GM12878 (cell line): Measurements from ENCODE around the gene VPS54. TPM values are rescaled to one million over a fixed set of nuclear protein-coding genes. Genes with fewer than 3 reads are reported as not detected.

ENCODE experiments used
- CEBPB ChIP-seq, 2 experiments: fragments of 150-350 bp in 1 of 2; IDR thresholded peaks; 2 replicates each; pipeline ENCODE4 v1.6.1; 2012 to 2014; ENCODE audit warnings: low read depth in 2 of 2, low read length in 2 of 2, borderline replicate concordance in 1 of 2, inconsistent platforms in 1 of 2
- EED ChIP-seq: sonication (generic); IDR thresholded peaks from 2 replicates; pipeline ENCODE4 v1.6.1; 2016; ENCODE audit warnings: antibody characterized with exemption, low read depth
- IKZF2 ChIP-seq, 2 experiments: fragments of 450-650 bp; IDR thresholded peaks; 2 replicates each; pipeline ENCODE4 v1.6.1; 2017; ENCODE audit warnings: mild to moderate bottlenecking in 2 of 2, moderate library complexity in 2 of 2
- JUND ChIP-seq: IDR thresholded peaks from 2 replicates; pipeline ENCODE4 v1.6.1; 2012; ENCODE audit warnings: low read depth, mild to moderate bottlenecking, low read length, improper control_type of control experiment, moderate library complexity
- MLLT1 ChIP-seq: fragments of 450-650 bp; IDR thresholded peaks from 2 replicates; pipeline ENCODE4 v1.6.1; 2016; ENCODE audit warnings: mild to moderate bottlenecking
- MTA2 ChIP-seq: fragments of 450-650 bp; IDR thresholded peaks from 2 replicates; pipeline ENCODE4 v1.6.1; 2016; ENCODE audit warnings: low read depth, mild to moderate bottlenecking, moderate library complexity
- MTA3 ChIP-seq: IDR thresholded peaks from 2 replicates; pipeline ENCODE4 v1.6.1; 2012; ENCODE audit warnings: low read length, inconsistent platforms, borderline replicate concordance
- PAX5 ChIP-seq: IDR thresholded peaks from 2 replicates; pipeline ENCODE4 v1.6.1; 2011; ENCODE audit warnings: low read depth, low read length, borderline replicate concordance
- PBX3 ChIP-seq: IDR thresholded peaks from 2 replicates; pipeline ENCODE4 v1.6.1; 2011; ENCODE audit warnings: mild to moderate bottlenecking, low read depth, low read length, moderate library complexity; ENCODE audit not compliant: insufficient replicate concordance
- POLR2AphosphoS5 ChIP-seq: IDR thresholded peaks from 2 replicates; pipeline ENCODE4 v1.6.1; 2011; ENCODE audit warnings: mild to moderate bottlenecking, low read length, inconsistent platforms
- RBBP5 ChIP-seq: fragments of 200-600 bp; sonication (generic); conservative IDR thresholded peaks from 2 replicates; pipeline ENCODE4 v1.6.1; 2016
- RUNX3 ChIP-seq: IDR thresholded peaks from 2 replicates; pipeline ENCODE4 v1.6.1; 2012; ENCODE audit warnings: low read length, inconsistent platforms
- SRF ChIP-seq, 2 experiments: IDR thresholded peaks; 2 replicates each; pipeline ENCODE4 v1.6.1; 2011; ENCODE audit warnings: low read depth in 2 of 2, low read length in 2 of 2, mild to moderate bottlenecking in 1 of 2, moderate library complexity in 1 of 2
- TAF1 ChIP-seq: IDR thresholded peaks from 2 replicates; pipeline ENCODE4 v1.6.1; 2011; ENCODE audit warnings: mild to moderate bottlenecking, low read depth, low read length, borderline replicate concordance
- polyA plus RNA-seq, 11 experiments: library from polyadenylated mRNA; depleted of rRNA in 4 of 11; unstranded in 6 of 11; stranded (reverse) in 5 of 11; fragments of >200 nt; fragmentation: Nextera tagmentation in 4 of 11; fragmentation: Illumina TruSeq in 1 of 11; extraction: Ambion mirVana in 4 of 11; extraction: Trizol in 1 of 11; gene quantifications; 1 replicate in 1 of 11; 2 replicates in 10 of 11; pipeline versions ENCODE4 v1.2.1 to v1.2.3, GENCODE V29; 2011 to 2016; ENCODE audit warnings: inconsistent platforms in 2 of 11, missing spikeins in 2 of 11, low read depth in 1 of 11
- total RNA-seq, 4 experiments: library from RNA; depleted of rRNA in 3 of 4; stranded (reverse); fragments of >200 nt in 3 of 4; fragmentation: Illumina TruSeq in 1 of 4; extraction: Trizol in 1 of 4; gene quantifications; 2 replicates each; pipeline versions ENCODE4 v1.2.1 to v1.2.3, GENCODE V29; 2013 to 2021

Gene VPS54
- total and polyA plus RNA-seq, 10 of the 15 experiments (the other 5 are each of a cell fraction or from before 2014, with no cell fraction given): 1.6 to 16.2 (median 9.3) TPM

- TF ChIP-seq CEBPB (IDR thresholded peaks at IDR 0.05; ENCODE audit: borderline replicate concordance in 1 of 2, low read depth in 2 of 2, low read length in 2 of 2) (no peak), POLR2AphosphoS5 (no peak), PAX5 (no peak), JUND (no peak), RBBP5 (no peak), MTA2 (peak; percentile 12; the same call in 1 of the 2 replicates), SRF (IDR thresholded peaks at IDR 0.05; ENCODE audit: low read depth in 2 of 2, low read length in 2 of 2) (no peak), PBX3 (peak; percentile 55), IKZF2 (IDR thresholded peaks at IDR 0.05) (peak in 1 of 2 experiments; percentile 82), MLLT1 (peak; percentile 91), MTA3 (0 out of 2 replicates have a peak, but pooled peaks have one; percentile 31), TAF1 (no peak), EED (peak; percentile 75; the same call in 1 of the 2 replicates), RUNX3 (0 out of 2 replicates have a peak, but pooled peaks have one; percentile 29)
Observed at GRCh38 chr2:64017811-64018700, 1.2 kb downstream of the VPS54 start (continued).
